Cardiac fibroblast (primary cell): ENCODE results near the gene SDHAF2.

Experiments used
- DNase-seq, 2 donors: peaks; one replicate each; pipeline versions ENCODE4 v3.0.0 to v3.0.0-alpha.2; 2010; ENCODE audit warnings: low read depth in 2 of 2
- H3K4me3 ChIP-seq, 2 donors: replicated peaks in 1 of 2; 1 replicate in 1 of 2; 2 replicates in 1 of 2; pipeline ENCODE4 v1.5.1; 2011; ENCODE audit warnings: low read depth in 2 of 2, low read length in 2 of 2, mild to moderate bottlenecking in 2 of 2, moderate library complexity in 1 of 2
- CTCF ChIP-seq: IDR thresholded peaks from one replicate; pipeline ENCODE4 v1.5.1; 2011; ENCODE audit warnings: low read depth, mild to moderate bottlenecking, low read length, inconsistent platforms

The SDHAF2 gene

GRCh38 chr11:61486011-61486620, 56.2 kb downstream of the SDHAF2 start:
- DNase-seq = no peak
- no peak for TF ChIP-seq CTCF
- no peak overlapping the region for H3K4me3 ChIP-seq

- TF ChIP-seq CTCF = no peak
- no peak for DNase-seq
- no peak overlapping the region for H3K4me3 ChIP-seq
These were observed 56.9 kb downstream of the SDHAF2 start for GRCh38 chr11:61486779-61487178.

GRCh38 chr11:61487342-61488025, 57.6 kb downstream of the SDHAF2 start:
- DNase-seq = no peak
- TF ChIP-seq CTCF = no peak
- H3K4me3 ChIP-seq = no peak overlapping the region

- peak; percentile 35 to 41 for DNase-seq
- TF ChIP-seq CTCF = no peak
- peak overlapping the region; percentile 8 to 24 for H3K4me3 ChIP-seq
These were observed 58.8 kb downstream of the SDHAF2 start for GRCh38 chr11:61488651-61489291.

GRCh38 chr11:61489833-61490721, 60.2 kb downstream of the SDHAF2 start:
- H3K4me3 ChIP-seq = no peak overlapping the region
- DNase-seq = peak in 1 of 2 donors; percentile 72
- TF ChIP-seq CTCF = no peak

- no peak for DNase-seq
- TF ChIP-seq CTCF = no peak
- H3K4me3 ChIP-seq = no peak overlapping the region
These were observed 61.9 kb downstream of the SDHAF2 start for GRCh38 chr11:61491736-61492395.
